GM19438 (cell line): ENCODE data around the gene IRF2BP2.

Source experiments
- ATAC-seq: cut with Tn5 transposase; IDR thresholded peaks from one replicate; pipeline ENCODE4 v1.9.1; 2021; ENCODE audit warnings: low read depth; ENCODE audit not compliant: unreplicated experiment

Gene IRF2BP2

GRCh38 chr1:234559902-234560676 lies 49.9 kb downstream of the IRF2BP2 start:
- ATAC-seq, result no peak

GRCh38 chr1:234559152-234559901 lies 50.7 kb downstream of the IRF2BP2 start:
- ATAC-seq, result no peak

- ATAC-seq, result no peak
Measured at GRCh38 chr1:234558330-234558836, 51.6 kb downstream of the IRF2BP2 start.

GRCh38 chr1:234556245-234556943 lies 53.6 kb downstream of the IRF2BP2 start:
- no peak for ATAC-seq

- no peak for ATAC-seq
Measured at GRCh38 chr1:234555390-234556024, 54.5 kb downstream of the IRF2BP2 start.

- no peak for ATAC-seq
Measured at GRCh38 chr1:234554698-234555311, 55.2 kb downstream of the IRF2BP2 start.
